GM18873 (cell line): ENCODE data around the gene SNORC.

Source experiments
- ATAC-seq: cut with Tn5 transposase; IDR thresholded peaks from one replicate; pipeline ENCODE4 v1.9.1; 2021; ENCODE audit warnings: mild to moderate bottlenecking, moderate library complexity, moderate number of reproducible peaks; ENCODE audit not compliant: unreplicated experiment, low FRiP score

SNORC gene

DNA sequence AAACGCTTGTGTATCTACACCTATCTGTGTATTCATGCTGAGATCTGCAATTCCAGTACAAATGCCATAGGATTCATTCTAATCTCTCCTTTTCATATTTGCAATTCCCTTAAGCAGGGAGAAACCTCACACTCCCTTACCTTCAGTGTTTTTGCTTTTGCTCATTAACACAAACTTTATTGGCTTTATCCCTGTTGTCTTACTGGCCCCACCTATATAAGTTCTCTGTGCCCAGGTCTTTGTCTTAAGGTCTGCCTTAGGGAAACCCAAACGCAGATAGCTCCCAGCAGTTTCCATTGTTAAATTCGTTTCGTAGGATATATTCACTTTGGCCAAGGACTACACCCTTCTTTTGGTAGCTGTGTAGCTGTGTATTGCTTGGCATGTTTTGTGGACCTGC is 4.0 kb upstream of the SNORC start:
- no peak for ATAC-seq

DNA sequence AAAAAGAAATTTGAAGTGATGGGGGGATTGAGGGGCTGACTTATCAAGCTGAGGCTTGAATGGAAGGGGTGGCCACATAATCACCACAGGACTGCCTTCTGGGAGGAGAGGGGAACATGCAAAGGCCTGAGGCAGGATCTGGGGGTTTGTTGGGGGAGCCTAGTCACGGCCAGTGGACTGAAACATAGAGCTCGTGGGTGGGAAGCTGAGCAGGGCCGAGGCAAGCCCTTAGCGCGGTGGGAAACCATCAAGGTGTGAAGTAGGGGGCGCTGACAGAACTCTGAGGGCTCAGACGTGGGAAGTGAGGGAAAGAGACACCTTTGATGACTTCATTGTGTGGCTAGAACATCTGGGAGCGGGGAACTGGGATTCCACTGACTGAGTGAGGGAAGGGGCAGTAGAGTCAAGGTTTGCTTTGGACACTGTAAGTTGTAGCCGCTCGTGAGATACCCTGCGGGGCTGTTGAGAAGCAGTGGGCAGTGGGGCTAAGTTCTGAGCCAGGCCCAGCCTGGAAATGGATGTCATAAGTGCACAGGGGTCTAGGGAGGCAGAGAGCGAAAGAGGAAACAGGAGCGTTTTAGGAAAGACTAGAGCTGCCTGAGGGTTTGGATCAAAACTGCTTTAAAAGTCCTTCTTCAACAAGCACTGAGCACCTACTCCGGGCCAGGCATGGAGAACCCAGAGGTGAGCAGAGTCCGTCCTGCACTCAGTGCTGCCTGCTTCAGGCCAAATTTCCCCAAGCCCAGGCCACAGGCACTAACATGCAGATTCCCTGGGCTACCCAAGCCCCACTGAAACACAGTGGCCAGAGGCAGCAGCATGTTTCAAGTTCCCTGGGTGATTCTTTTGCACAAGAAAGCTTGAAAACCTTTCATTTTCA is 686 bp upstream of the SNORC start:
- no peak for ATAC-seq

DNA sequence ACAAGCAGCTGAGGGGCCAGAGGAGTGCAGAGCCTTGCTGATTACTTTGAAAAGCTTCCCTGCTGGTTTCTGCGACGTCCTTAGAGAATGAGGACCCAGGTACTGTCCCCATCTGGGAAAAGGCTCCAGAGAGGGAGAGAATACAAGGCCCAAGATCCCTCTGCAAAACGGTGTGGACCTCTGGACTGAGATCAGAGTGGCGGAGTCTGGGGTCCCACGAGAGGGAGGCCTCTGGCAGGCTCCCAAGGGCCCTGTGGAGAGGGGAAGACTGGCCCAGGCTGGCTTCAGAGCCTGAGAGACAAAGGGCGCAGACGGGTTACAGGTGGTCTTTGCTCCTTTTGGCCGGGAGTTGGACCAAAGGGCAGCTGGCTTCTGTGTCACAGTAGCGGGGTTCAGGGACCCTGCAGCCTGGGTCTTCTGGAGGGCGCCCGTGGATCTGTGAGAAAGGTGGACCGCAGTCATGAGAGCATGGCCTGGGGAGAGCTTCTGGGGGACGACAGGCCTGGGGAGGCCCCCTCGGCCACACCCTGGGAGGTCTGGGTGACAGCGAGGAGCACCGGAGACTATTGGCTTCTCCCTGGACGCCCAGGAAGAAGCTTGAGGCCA is 805 bp downstream of the SNORC start:
- no peak for ATAC-seq

DNA sequence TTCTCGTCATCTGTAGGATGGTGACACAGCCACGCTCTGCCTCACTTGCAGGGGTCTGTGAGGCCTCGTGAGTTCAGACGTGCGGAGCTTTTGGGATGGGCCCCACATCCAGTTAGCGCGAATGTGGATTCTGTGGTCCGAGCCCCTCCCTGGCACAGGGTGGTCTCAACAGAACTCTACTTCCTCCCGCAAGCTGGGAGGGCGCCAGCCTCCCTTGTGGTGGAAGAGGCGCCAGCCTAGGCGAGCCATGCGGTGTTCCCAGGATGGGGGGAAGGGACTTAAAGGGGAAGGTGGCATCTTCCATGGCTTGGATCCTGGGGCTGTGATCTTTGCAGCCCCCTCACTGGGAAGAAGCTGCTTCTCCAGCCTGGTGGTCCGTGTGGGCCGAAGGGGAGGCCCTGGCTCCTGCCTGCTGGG is 1.4 kb downstream of the SNORC start:
- ATAC-seq: no peak

DNA sequence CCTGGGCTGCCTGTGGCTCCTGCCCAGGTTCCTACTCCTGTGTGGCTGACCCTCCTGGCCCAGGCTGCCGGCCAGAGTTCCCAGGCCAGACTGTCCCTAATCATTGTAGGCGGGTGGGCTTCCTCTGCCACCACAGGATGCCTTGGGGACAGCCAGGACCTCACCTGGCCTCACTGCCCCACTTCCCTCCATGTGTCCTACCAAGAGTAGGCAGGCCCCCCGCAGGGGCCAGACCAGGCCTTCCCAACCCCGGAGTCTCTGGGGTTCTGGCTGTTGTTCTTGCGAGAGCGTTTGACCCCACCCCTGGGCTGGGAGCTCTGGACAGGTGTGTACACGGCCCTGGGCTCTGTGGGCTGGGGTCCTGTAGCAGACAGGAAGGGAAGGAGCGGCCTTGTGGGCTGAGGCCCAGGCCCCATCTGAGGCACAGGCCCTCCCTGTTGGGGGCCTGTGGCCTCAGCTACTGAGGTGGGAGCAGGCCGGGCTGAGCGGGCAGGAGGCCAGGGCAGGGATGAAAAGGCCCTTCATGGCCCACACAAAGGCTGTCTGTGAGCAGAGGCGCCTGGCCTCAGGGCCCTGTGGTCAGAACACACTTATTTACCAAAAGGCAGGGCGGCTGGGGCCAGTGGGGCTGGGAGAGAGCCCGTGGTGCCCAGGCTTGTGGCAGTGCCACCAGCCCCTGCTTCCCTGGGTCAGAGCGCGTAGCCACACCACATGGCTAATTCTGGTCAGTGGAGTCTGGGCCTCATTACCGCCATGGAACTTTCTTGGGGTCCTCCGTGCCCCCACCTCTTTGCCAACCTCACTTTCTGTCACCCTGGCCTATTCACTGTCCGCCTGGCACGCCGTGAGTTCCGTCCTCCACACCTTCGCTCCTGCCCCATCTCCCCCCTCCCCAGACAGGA is 2.0 kb downstream of the SNORC start:
- ATAC-seq: no peak

DNA sequence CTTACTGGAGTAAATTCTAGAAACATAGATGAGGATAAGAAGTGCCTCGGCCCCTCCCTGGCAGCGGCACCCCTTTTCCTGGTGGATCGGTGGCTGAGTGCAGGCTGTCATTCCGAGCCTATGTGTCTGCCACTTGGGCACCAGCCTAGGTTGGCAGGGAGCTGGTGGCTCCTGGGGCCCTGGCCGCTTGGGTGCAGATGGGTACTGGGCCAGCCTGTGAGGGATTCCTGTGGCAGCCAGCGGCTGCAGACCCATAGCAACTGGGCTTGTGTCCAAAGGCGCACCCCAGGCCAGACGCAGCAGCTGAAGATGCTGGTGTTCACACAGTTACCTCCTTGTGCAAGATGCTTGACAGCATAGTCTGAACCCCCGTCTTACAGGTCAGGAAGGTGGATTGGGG is 2.8 kb downstream of the SNORC start:
- ATAC-seq: no peak

DNA sequence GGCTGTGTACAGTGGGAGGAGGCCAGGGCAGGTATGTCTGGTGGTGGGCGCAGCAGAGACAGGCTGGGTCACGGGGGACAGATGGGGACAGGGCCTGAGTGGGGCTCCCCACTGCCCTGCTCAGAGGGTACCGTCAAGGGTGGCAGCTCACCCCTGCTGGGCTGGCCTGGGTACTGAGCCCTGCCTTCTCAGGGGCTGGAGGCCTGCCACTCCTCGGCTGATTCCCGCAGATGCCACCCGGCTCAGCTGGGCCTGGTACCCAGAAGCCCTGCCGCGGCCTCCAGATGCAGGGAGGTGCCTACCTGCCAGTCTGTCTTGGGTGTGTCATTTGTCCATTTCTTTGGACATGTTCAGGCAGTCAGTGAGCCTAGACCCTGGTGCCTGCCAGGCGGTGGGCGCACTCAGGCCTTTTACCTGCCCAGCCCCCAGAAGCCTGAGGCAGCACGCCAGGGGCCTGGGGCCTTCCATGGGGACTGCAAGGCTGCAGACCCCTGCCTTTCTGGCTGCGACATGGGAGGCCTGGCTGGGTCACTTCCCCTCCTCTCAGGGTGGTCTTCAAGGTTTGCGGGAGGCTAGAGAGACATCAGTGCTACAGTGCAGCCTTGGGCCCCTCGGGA is 3.3 kb downstream of the SNORC start:
- ATAC-seq: no peak

DNA sequence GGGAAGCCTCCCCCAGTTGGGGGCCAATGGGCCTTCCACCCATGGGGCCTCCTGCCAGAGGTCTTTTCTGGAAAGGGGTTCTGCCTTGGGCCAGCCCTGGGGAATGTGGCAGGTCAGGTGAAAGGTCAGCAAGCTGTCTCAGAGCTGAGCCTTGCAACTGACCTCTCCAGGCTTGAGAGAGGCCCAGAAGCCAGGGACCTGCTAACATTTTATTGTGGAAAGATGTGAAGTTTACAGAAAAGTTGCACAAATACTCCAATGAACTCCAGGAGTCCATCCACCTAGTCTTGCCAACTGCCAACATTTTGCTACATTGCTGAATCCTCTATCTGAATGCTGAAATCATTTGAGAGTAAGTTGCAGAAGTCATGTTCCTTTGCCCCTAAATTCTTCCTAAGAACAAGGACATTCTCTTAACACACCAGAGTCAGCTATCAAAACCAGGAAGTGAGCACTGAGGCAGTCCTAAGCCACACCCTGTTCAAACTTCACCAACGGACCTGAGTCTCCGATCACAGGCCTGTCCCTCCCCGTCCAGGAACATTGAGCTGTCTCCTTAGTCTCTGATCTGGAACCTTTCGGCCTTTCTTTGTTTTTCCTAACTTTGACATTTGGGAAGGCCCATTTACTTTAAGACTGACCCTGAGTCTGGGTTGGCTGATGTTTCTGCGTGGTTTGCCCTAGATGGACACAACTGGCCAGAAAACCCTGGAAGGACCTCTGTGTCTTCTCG is 4.0 kb downstream of the SNORC start:
- no peak for ATAC-seq

DNA sequence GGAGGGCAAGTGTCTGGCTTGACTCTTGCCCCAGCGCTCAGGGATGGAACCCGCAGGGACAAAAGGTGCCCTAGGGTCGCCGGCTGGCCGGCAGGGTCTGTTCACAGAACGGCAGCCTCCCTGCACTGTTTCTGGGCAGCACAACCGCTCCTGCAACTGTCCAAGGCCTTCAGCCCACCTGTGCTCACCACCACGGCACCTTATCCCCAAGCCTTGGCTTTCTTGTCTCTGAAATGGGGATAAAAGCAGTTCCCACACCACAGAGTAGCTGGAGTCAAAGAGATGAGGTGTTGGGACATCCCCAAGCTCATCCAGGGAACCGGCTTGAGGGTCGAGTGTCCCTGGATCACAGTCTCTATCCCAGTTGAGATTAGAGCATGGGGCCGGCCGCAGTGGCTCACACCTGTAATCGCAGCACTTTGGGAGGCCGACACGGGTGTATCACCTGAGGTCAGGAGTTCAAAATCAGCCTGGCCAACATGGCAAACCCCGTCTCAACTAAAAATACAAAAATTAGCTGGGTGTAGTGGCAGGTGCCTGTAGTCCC is 4.7 kb downstream of the SNORC start:
- no peak for ATAC-seq

DNA sequence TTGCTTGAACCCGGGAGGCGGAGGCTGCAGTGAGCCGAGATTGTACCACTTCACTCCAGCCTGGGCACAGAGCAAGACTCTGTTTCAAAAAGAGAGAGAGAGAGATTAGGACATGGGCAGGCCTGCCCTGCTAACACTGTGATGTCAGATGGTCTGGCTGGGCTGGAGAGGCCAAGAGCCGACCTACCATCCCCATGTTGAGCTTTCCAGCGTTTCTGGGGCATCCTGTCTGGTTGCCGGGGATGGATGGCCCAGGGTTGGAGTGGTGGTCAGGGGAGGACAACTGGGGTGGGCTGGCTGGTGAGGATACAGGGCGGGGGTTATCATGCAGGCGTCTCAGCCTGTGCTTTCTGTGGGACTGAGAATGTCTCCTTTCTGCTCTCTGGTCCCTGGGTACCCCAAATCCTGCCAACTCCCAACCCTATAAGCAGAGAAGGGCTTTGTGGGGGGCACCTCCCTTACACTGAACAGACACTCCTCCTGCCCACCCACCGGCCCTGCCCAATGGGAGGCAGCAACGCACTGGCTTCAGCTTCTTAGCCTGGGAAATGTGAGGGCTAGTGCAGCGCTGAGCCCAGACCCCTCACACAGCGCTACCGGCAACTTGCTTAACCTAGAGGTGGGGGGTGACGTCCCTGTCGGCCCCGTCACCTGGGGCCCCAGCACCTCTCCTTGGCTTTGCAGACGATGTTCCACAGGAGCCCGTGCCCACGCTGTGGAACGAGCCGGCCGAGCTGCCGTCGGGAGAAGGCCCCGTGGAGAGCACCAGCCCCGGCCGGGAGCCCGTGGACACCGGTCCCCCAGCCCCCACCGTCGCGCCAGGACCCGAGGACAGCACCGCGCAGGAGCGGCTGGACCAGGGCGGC is 5.4 kb downstream of the SNORC start:
- ATAC-seq: no peak

DNA sequence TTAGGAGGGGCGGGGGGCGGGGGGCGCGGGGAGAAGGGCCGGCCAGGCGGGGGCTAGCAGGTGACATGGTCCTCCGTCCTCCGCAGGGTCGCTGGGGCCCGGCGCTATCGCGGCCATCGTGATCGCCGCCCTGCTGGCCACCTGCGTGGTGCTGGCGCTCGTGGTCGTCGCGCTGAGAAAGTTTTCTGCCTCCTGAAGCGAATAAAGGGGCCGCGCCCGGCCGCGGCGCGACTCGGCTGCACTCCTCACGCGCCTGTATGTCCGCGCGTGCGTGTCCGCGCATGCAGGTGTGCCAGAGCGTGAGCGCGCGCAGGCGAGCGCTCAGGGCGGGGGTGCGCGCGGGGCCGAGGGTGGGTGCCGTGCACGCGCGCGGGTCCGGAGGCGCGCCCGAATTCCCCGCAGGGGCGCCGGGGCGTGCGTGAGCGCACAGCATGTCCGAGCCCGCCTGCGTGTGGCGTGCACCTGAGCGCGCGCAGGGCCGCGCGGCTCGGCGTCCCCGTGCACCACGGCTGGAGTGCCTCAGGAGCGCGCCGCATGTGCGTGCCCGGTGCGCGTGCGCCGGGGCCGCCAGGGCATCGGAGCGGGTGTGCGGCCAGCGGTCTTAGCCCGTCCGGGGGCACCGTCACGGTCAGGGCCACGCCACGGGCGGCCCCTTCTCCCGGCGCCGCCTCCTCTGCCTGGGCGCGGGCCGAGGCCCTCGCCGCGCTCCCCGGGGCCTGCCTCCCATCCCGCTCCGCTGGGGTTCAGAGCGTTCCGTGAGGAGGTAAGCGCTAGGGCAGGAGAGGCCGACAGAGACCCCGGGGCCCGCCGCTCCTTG is 6.3 kb downstream of the SNORC start:
- ATAC-seq: no peak

DNA sequence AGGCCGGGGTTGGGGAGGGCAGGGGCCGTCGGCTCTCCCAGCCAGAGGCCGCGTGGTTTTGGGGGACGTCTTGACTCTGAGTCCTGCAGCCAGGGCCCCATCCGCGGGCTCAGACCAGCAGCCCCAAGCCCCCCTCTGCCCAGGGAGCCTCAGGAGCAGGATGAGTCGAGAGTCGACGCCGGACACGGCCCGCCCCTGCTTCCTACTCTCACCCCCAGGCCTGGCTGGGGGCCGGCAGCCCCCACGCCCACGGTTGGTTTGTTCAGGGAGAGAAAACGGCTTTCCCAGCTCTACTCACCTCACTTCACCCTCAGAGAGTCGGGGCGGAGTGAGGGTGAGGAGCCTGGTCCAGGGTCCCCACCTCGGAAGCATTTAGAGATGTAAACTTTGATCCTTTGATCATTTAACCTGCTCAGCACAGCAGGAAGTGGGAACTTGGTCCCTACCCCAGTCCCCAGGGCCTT is 6.9 kb downstream of the SNORC start:
- no peak for ATAC-seq

DNA sequence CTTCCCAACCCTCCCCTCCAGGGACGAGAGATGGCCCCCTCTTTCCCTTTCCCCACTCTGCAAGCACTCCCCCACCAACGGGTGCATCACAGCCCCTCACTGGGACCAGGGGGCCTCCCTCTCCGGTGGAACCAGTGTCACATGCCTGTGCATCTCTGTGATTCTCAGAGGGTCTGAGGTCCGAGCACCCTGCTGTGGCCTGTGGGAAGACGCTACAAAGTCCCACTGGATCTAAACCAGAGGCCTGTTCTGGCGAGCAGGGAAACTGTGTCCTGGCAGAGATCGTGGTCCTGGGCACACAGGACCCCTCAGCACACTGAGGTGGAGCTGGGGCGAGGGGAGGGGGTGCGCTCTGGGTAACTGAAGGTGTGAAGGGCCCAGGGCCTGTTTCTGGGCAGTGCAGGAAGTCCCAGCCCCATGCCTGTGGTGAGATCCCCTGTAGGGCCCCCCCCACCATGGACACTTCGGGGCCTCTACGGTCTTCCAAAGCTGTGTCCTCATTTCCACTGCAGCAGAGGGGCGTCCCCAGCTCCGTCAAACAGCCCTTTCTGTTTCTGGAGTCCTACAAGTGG is 8.0 kb downstream of the SNORC start:
- no peak for ATAC-seq

DNA sequence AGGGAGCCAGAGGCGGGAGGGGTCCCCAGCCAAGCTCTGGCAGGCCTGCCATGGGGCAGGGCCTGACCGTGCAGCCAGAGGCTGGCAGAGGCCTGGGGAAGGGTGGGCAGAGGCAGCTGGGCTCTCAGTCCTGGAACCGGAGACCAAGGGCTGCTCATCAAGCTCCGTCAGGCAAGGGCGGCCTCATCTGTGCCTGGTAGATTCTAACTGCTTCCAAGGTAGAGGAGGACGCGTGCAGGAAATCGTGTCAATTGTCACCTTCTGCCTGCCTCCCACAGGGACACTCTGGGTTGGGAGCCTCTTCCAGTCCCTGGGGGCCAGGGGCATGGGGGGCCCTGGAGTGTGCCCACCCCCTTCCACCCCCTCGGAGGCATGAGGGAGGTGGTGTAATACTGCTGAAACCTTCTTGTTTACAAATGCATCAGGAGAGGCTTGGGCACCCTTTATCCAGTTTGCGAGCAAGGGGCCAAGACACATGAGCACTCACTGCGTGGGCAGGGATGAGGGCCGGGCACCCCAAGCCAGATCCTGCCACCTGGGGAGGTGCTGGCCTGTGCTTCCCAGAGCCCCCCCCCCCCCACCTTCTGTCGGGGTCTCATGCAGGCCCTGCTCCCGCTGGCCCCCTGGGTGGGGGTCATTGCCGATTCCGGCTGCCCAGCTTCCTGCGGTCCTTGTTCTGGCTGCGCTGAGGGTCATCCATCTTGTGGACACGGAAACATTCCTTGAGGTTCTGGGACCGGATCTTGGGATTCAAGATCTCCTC is 9.0 kb downstream of the SNORC start:
- no peak for ATAC-seq

DNA sequence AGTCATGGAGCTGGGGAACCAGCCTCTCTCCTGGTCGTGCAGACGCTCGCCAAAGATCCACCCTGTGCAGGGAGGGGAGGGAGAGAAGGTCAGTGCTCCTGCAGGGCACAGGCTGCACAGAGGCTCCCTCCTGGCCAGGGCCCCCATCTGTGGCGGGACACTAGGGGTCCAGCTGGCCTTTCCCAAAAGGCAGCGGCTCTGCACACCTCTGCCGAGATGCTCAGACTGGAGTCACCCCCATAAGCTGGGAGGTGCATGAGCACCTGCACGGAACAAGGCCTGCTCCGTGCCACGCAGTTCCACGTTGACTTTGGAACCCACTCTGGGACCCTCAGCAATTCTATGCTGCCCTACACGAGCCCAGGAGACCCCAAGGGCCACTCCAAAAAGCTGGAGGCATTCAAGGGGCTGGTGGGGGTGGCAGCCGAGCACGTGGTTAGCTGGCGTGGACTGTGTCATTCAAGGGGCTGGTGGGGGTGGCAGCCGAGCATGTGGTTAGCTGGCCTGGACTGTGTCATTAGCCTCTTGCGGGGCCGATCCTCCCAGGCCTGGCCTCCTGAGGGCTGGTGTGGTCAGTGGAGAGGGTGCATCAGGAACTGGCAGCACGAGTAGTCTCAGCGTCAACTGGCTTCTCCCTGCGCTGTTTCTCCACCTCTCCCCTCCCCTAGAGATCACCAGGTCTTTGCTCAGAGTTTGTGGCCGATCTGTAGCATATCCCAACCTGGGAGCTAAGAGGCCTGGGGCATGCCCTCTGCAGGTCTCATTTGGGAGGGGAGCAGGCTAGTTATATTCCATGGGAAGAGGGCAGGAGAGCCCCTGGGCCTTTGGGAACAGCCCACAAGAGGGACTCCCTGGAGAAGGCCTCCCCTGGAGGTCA is 9.8 kb downstream of the SNORC start:
- no peak for ATAC-seq
